Lower lobe of right lung (tissue), 2 donors: ENCODE measurements around the gene CPNE7. TPM values are rescaled to one million over a fixed set of nuclear protein-coding genes. Genes with fewer than 3 reads are reported as not detected.

Experiments
- ATAC-seq, 2 donors: fragments of 200-7000 bp; cut with Tn5 transposase; one replicate each; pipeline ENCODE4 v1.9.1; 2020 to 2022; ENCODE audit warnings: mild to moderate bottlenecking in 2 of 2, moderate library complexity in 2 of 2
- DNase-seq: peaks from one replicate; pipeline ENCODE4 v3.0.0-alpha.2; 2020
- H3K27ac ChIP-seq: fragments of 200-600 bp; one replicate; pipeline ENCODE4 v1.8.0; 2022
- H3K27me3 ChIP-seq: fragments of 200-600 bp; one replicate; pipeline ENCODE4 v1.8.0; 2022; ENCODE audit warnings: low read depth
- H3K36me3 ChIP-seq: fragments of 200-600 bp; one replicate; pipeline ENCODE4 v1.8.0; 2022; ENCODE audit warnings: mild to moderate bottlenecking
- H3K4me1 ChIP-seq: fragments of 200-600 bp; one replicate; pipeline ENCODE4 v1.8.0; 2022
- H3K4me3 ChIP-seq: fragments of 200-600 bp; one replicate; pipeline ENCODE4 v1.8.0; 2022; ENCODE audit warnings: mild to moderate bottlenecking
- H3K9me3 ChIP-seq: fragments of 200-600 bp; one replicate; pipeline ENCODE4 v1.8.0; 2022
- intact Hi-C: fragments of 100-400 bp; cut with DNase I; formaldehyde crosslinking; loops from one replicate; pipeline ENCODE4 v1.11.0; 2022
- total RNA-seq: library from RNA; stranded (reverse); fragmentation: NEBNext Ultra II Directional; extraction: Animal tissue kit (Norgen Biotek cat#: 25700); gene quantifications from one replicate; pipeline ENCODE4 v1.2.1, GENCODE V29; 2021
- TF ChIP-seq, protein P1 (sequence below): fragments of 200-600 bp; IDR thresholded peaks from one replicate; pipeline ENCODE4 v1.8.0; 2022; ENCODE audit warnings: antibody characterized with exemption, mild to moderate bottlenecking
- donor health status: DM: no; HTN: yes; CAD: no; lungs with severe emphysema.

Gene CPNE7
- total RNA-seq, 1 donor from 2014 or later = 0.35 TPM

DNA sequence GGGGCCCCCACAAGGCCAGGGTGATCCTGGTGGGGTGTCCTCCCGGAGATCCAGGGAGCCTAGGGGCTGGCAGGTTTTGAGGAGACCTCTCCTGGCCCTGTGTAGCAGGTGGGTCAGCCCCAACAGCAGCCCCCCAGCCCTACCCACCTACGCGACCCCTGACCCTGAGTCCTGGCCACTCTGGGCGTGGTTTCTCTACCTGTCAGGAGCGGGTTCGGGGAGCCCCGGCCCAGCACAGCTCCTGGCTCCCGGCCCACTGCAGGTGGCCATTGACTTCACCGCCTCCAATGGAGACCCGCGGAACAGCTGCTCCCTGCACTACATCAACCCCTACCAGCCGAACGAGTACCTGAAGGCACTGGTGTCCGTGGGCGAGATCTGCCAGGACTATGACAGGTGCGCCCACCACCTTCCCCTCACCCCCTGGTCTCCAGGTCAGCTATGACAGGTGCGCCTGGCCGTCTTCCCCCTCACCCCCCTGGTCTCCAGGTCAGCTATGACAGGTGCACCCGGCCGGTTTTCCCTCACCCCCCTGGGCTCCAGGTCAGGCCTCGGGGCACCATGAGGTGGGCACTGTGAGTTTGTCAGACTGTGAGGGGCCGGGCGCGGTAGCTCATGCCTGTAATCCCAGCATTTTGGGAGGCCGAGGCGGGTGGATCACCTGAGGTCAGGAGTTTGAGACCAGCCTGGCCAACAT lies 13.0 kb downstream of the CPNE7 start:
- Histone ChIP-seq H3K4me1 (no peaks in the 10 kb centered on the region), H3K27me3 (no peaks in the 10 kb centered on the region), H3K27ac (no peak overlapping the region), H3K36me3 (no peaks in the 10 kb centered on the region), H3K9me3 (no peaks in the 10 kb centered on the region), H3K4me3 (no peak overlapping the region)
- TF ChIP-seq, protein P1, sequence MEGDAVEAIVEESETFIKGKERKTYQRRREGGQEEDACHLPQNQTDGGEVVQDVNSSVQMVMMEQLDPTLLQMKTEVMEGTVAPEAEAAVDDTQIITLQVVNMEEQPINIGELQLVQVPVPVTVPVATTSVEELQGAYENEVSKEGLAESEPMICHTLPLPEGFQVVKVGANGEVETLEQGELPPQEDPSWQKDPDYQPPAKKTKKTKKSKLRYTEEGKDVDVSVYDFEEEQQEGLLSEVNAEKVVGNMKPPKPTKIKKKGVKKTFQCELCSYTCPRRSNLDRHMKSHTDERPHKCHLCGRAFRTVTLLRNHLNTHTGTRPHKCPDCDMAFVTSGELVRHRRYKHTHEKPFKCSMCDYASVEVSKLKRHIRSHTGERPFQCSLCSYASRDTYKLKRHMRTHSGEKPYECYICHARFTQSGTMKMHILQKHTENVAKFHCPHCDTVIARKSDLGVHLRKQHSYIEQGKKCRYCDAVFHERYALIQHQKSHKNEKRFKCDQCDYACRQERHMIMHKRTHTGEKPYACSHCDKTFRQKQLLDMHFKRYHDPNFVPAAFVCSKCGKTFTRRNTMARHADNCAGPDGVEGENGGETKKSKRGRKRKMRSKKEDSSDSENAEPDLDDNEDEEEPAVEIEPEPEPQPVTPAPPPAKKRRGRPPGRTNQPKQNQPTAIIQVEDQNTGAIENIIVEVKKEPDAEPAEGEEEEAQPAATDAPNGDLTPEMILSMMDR = no peak
- no peak for DNase-seq
- no peak for ATAC-seq
- intact Hi-C loops = no loop called here

DNA sequence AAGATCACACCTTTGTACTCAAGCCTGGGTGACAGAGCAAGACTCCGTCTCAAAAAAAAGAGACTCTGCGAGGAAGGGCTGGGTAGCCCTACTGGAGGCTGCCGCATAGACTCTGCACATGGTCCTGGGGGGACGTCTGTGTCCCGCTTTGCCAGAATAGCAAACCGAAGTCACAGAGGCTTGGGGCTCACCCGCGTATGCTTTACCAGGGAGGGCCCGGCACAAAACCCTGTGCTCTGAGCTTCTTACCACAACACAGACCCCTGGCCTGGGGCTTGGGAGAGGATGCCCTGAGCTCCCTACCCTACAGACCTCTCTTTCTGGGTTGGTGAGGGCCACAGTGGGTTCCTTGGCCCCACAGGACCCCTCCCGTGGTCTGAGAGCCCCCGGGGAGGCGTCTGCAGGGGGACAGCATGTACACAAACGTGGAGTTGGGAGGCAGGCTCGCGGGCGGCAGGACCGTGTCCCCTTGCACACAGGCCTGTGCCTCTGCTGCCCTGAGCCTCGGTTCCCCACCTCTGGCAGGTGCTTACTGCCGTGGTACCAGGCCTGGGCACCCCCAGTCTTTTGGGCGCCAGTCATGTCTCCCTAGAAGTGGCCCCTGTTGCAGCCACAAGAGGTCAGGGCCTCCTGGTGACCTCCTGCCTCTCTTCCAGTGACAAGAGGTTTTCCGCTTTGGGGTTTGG lies 13.8 kb downstream of the CPNE7 start:
- TF ChIP-seq, protein P1 = no peak
- H3K9me3 ChIP-seq = no peaks in the 10 kb centered on the region
- no peaks in the 10 kb centered on the region for H3K36me3 ChIP-seq
- H3K27me3 ChIP-seq = no peaks in the 10 kb centered on the region
- no peak for ATAC-seq
- no peak overlapping the region for H3K27ac ChIP-seq
- intact Hi-C loops = no loop called here
- DNase-seq = no peak
- H3K4me3 ChIP-seq = no peak overlapping the region
- H3K4me1 ChIP-seq = no peaks in the 10 kb centered on the region

DNA sequence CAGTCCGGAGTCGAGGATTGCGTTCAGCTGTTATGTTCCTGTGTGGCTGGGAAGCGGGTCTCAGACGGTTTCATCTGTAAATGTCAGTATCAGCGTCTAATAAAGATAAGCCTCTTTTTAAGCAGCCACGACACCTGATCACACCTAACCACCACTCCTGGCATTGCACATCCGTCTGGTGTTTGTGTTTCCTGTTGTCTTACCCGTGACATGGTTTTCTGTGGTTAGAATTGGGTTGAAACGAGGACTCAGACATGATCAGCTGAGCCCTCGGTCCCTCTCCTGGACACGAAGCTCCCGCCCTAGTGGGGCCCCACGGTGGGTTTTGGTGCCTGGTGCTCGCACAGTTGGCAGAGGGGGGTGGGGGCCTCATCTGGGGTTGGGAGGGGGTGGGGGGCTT lies 18.3 kb downstream of the CPNE7 start:
- Histone ChIP-seq H3K4me1 (no peaks in the 10 kb centered on the region), H3K36me3 (no peaks in the 10 kb centered on the region), H3K27ac (no peak overlapping the region), H3K4me3 (no peak overlapping the region), H3K9me3 (no peaks in the 10 kb centered on the region), H3K27me3 (no peaks in the 10 kb centered on the region)
- intact Hi-C loops = no loop called here
- ATAC-seq = no peak
- DNase-seq = no peak
- TF ChIP-seq, protein P1 = no peak

DNA sequence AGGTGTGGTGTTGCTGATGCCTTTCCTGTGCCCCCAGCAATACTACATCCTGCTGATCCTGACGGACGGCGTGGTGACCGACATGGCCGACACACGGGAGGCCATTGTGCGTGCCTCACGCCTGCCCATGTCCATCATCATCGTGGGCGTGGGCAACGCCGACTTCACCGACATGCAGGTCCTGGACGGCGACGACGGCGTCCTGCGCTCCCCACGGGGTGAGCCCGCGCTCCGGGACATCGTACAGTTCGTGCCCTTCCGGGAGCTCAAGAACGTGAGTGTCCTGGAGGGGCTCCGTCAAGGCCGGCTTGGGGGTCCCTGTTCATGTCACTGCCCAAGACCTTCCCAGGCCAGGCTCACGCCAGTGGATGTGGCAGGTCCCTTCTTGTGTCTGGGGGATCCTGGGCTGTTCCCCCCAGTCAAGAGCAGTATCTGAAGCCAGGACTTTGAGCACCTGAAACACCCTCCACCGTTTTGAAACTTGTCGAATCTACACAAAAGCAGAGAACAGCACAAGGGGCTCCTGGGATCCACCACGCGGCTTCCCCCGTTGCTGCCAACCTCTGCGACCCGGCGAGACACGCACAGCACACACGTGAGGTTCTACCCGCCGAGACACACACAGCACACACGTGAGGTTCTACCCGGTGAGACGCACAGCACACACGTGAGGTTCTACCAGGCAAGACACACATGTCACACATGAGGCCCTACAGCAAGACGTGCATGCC lies 19.9 kb downstream of the CPNE7 start:
- DNase-seq (no peak), ATAC-seq (peak in 1 of 2 donors; percentile 13)
- no peaks in the 10 kb centered on the region for H3K4me1 ChIP-seq
- H3K9me3 ChIP-seq = no peaks in the 10 kb centered on the region
- H3K27ac ChIP-seq = no peak overlapping the region
- no peaks in the 10 kb centered on the region for H3K36me3 ChIP-seq
- intact Hi-C loops = no loop called here
- H3K4me3 ChIP-seq = no peak overlapping the region
- TF ChIP-seq, protein P1 = no peak
- no peaks in the 10 kb centered on the region for H3K27me3 ChIP-seq

DNA sequence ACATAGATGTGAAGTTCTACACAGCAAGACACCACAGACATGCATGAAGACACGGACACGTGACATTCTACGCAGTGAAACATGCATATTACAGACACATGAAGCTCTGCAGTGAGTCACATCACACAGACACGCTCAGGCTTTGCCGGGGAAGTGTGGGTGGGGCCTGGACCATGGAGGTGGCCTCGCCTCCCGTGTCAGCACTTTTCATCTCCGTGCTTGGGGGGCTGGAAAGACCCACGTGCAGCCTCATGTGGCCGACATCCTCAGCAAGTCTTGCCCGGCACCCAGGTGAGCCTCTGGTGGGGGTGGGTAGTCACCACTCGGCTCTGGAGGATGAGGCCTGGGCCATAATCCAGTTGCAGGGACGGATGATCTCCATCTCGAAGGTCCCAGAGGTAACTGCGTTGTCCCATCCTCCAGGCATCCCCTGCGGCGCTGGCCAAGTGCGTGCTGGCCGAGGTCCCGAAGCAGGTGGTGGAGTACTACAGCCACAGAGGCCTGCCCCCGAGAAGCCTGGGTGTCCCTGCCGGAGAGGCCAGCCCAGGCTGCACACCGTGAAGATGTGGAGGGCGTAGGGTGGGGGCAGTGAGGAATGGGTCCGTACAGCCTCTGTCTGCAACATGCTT lies 20.6 kb downstream of the CPNE7 start:
- Histone ChIP-seq H3K36me3 (no peaks in the 10 kb centered on the region), H3K27me3 (no peaks in the 10 kb centered on the region), H3K4me3 (no peak overlapping the region), H3K4me1 (no peaks in the 10 kb centered on the region), H3K27ac (no peak overlapping the region), H3K9me3 (no peaks in the 10 kb centered on the region)
- TF ChIP-seq, protein P1 = no peak
- DNase-seq (no peak), ATAC-seq (no peak)
- intact Hi-C loops = no loop called here
